Measurements from ENCODE around the gene NFIB. TPM values are rescaled to one million over a fixed set of nuclear protein-coding genes. Genes with fewer than 3 reads are reported as not detected.

Gene NFIB
- total RNA-seq, 4 donors from 2014 or later = 40.2 to 150 (median 83.7) TPM

DNA sequence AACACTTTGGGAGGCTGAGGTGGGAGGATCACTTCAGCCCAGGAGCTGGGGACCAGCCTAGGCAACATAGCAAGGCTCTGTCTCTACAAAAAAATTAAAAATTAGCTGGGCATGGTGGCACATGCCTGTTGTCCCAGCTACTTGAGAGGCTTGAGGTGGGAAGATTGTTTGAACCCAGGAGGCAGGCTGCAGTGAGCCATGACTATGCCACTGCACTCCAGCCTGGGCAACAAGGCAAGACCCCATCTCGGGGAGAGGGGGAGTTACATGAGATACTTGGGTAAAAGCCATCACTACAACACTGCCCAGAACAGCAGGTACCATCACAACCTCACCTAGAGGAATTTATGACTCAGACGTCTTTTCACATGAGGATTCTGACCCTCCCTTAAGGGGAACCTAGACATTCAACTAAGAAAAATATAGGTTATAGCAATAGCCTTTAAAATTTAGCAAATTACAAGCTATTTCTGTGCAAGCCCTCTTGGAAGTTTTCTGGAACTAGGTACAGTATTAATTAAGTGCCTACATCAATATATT lies 143.5 kb downstream of the NFIB start:
- WGBS, 2 donors (ENCODE audit: low coverage in 1 of 2) = 75 to 76% methylated on average over 1 to 2 of the region's 2 CpGs
- H3K36me3 ChIP-seq = no peaks in the 10 kb centered on the region
- DNase-seq = no peak
- no peak for TF ChIP-seq EP300 (IDR thresholded peaks at IDR 0.05; ENCODE audit: low read depth)
- TF ChIP-seq, protein P1, sequence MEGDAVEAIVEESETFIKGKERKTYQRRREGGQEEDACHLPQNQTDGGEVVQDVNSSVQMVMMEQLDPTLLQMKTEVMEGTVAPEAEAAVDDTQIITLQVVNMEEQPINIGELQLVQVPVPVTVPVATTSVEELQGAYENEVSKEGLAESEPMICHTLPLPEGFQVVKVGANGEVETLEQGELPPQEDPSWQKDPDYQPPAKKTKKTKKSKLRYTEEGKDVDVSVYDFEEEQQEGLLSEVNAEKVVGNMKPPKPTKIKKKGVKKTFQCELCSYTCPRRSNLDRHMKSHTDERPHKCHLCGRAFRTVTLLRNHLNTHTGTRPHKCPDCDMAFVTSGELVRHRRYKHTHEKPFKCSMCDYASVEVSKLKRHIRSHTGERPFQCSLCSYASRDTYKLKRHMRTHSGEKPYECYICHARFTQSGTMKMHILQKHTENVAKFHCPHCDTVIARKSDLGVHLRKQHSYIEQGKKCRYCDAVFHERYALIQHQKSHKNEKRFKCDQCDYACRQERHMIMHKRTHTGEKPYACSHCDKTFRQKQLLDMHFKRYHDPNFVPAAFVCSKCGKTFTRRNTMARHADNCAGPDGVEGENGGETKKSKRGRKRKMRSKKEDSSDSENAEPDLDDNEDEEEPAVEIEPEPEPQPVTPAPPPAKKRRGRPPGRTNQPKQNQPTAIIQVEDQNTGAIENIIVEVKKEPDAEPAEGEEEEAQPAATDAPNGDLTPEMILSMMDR (IDR thresholded peaks at IDR 0.05) = no peak
- TF ChIP-seq POLR2AphosphoS5 (IDR thresholded peaks at IDR 0.05) = no peak
- no peak for TF ChIP-seq POLR2A (IDR thresholded peaks at IDR 0.05)
- H3K4me1 ChIP-seq = no peaks in the 10 kb centered on the region
- in situ Hi-C loops (cut with MboI; ENCODE audit: low pct_ligation_motif_present in 1 of 4, low pct_unique_long_range_greater_than_20kb in 1 of 4, low sequenced_read_pairs in 3 of 4) (no loop called here), intact Hi-C loops (cut with DNase I; ENCODE audit: low total_unique reads) (no loop called here)
- H3K9me3 ChIP-seq = no peaks in the 10 kb centered on the region
- no peak overlapping the region for H3K4me3 ChIP-seq
- H3K27me3 ChIP-seq = no peaks in the 10 kb centered on the region
- H3K27ac ChIP-seq = no peak overlapping the region

DNA sequence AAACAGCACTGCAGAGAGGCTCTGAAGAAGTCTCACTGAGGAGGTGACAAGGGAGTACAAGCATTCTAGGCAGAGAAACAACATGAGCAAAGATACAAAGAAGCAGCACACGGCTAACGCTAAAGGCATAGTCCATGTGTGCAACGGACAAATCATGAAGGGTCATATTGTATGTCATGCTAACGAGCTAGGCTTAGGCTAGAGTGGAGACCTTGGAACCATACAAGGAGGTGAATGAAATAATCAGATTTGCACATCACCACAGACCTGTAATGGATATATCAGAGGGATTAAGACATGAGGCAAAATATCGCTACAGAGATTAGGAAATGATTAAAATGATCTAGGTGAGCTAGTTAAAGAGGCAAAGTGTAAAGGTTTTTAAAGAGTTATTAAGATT lies 145.6 kb downstream of the NFIB start:
- DNase-seq = no peak
- no peaks in the 10 kb centered on the region for H3K27me3 ChIP-seq
- in situ Hi-C loops (cut with MboI; ENCODE audit: low pct_ligation_motif_present in 1 of 4, low pct_unique_long_range_greater_than_20kb in 1 of 4, low sequenced_read_pairs in 3 of 4) = no loop called here
- TF ChIP-seq POLR2A (IDR thresholded peaks at IDR 0.05) (no peak), EP300 (IDR thresholded peaks at IDR 0.05; ENCODE audit: low read depth) (no peak), POLR2AphosphoS5 (IDR thresholded peaks at IDR 0.05) (no peak)
- TF ChIP-seq, protein P1 (IDR thresholded peaks at IDR 0.05) = no peak
- H3K36me3 ChIP-seq = no peaks in the 10 kb centered on the region
- WGBS, 2 donors (ENCODE audit: low coverage in 1 of 2) = 89 to 94% methylated on average over 2 to 5 of the region's 5 CpGs
- no peak overlapping the region for H3K27ac ChIP-seq
- H3K4me1 ChIP-seq = no peaks in the 10 kb centered on the region
- intact Hi-C loops (cut with DNase I; ENCODE audit: low total_unique reads) = no loop called here
- H3K9me3 ChIP-seq = no peaks in the 10 kb centered on the region
- no peak overlapping the region for H3K4me3 ChIP-seq

DNA sequence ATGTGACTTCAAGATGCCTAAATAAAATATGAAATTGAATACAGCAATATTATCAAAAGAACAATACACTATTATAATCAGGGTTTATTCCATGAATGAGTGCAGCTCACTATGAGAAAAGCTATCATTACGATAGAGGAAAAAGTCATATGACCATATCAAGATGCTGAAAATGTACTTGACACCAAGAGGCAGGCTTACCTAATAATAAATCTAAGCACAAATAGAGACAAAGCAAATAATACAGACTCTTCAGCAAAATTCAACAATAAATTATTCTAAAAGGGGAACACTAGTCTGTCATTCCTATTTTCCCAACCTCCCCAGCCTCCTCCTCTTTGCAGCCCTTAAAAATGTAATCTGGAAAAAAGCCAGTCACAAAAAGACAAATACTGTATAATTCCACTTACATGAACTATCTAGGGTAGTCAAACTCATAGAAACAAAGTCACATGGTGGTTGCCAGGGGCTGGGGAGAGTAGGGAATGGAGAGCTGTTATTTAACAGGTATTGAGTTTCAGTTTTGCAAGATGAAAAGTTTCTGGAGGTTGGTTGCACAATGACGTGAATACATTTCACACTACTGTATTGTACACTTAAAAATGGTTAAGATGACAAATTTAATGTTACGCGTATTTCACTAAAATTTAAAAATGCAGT lies 148.4 kb downstream of the NFIB start:
- Histone ChIP-seq H3K27me3 (no peaks in the 10 kb centered on the region), H3K36me3 (no peaks in the 10 kb centered on the region), H3K27ac (no peak overlapping the region), H3K9me3 (no peaks in the 10 kb centered on the region), H3K4me3 (no peak overlapping the region), H3K4me1 (peaks cover 0 to 4% (median 0%) of the 10 kb centered on the region in 4 donors)
- no peak for DNase-seq
- in situ Hi-C loops (cut with MboI; ENCODE audit: low pct_ligation_motif_present in 1 of 4, low pct_unique_long_range_greater_than_20kb in 1 of 4, low sequenced_read_pairs in 3 of 4) (no loop called here), intact Hi-C loops (cut with DNase I; ENCODE audit: low total_unique reads) (loop anchor here (1.0 kb wide), 1 partner anchor 38 kb away; no protein-coding TSS in a partner anchor)
- no peak for TF ChIP-seq POLR2A (IDR thresholded peaks at IDR 0.05)
- no peak for TF ChIP-seq EP300 (IDR thresholded peaks at IDR 0.05; ENCODE audit: low read depth)
- no peak for TF ChIP-seq POLR2AphosphoS5 (IDR thresholded peaks at IDR 0.05)
- TF ChIP-seq, protein P1 (IDR thresholded peaks at IDR 0.05) = no peak
- WGBS, 2 donors (ENCODE audit: low coverage in 1 of 2) = 83 to 85% methylated on average over 4 of the region's 4 CpGs

DNA sequence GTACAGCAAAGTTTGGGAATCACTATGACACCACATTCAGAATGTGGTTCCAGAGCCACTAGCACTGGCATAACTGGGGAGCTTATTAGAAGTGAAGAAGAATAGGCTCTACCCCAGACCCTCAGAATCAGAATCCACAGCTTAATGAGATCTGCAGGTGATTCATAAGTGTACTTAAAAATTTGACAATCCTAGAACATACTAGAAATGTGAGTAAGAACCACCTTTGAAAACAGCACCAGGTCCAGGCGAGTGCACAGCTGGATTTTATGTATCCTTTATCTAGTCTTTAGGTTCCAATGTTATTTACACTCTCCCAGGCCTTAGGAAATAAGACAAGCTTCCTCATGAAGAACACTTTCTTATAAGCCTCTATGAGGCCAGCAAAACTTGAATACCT lies 149.0 kb downstream of the NFIB start:
- Histone ChIP-seq H3K36me3 (no peaks in the 10 kb centered on the region), H3K4me1 (peaks cover 0 to 8% (median 0%) of the 10 kb centered on the region in 4 donors), H3K27ac (no peak overlapping the region), H3K4me3 (no peak overlapping the region), H3K27me3 (no peaks in the 10 kb centered on the region), H3K9me3 (no peaks in the 10 kb centered on the region)
- in situ Hi-C loops (cut with MboI; ENCODE audit: low pct_ligation_motif_present in 1 of 4, low pct_unique_long_range_greater_than_20kb in 1 of 4, low sequenced_read_pairs in 3 of 4) (no loop called here), intact Hi-C loops (cut with DNase I; ENCODE audit: low total_unique reads) (loop anchor here (1.0 kb wide), 1 partner anchor 38 kb away; no protein-coding TSS in a partner anchor)
- no peak for TF ChIP-seq POLR2A (IDR thresholded peaks at IDR 0.05)
- TF ChIP-seq, protein P1 (IDR thresholded peaks at IDR 0.05) = no peak
- TF ChIP-seq EP300 (IDR thresholded peaks at IDR 0.05; ENCODE audit: low read depth) = no peak
- WGBS, 2 donors (ENCODE audit: low coverage in 1 of 2) = 86 to 88% methylated on average over 1 of the region's 1 CpG
- no peak for DNase-seq
